ENCODE measurements around the gene DDI1.
A peak's percentile ranks its signal among the peaks of the same experiment; 100 is the strongest.

DNA sequence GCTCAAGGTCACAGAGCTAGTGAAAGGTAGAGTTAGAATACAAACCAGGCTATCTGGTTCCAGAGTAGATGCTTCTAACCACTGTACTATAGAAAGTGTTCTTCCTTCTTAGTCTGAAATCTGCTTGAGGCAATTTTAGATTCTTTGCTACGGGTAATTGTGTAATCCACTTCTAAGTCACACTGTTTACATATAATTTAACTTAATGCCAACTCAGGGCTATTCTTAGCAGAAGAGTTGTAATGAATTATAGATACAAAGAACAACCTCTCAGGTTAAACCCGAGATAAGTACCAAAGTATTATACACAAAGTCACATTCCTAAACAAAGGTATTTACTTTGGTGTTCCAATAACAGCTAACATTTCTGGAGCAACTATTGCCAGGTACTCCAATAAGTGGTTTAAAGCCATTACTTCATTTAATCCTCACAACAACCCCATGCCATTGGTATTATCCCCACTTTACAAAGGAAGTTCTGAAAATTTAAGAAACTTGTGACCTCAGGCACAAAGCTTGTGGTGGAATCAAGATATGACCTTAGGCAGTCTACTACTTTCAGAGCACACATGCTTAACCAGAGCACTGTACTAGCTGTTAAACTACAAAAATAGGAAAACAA, 31.1 kb upstream of the DDI1 start:
- TF ChIP-seq USF2 (IDR thresholded peaks at IDR 0.05; ENCODE audit: low read depth, low read length) (no peak), CTCF (conservative IDR thresholded peaks at IDR 0.05; ENCODE audit: low read depth, low read length) (no peak), BHLHE40 (IDR thresholded peaks at IDR 0.05; ENCODE audit: low read depth, low read length) (no peak), RFX5 (IDR thresholded peaks at IDR 0.05; ENCODE audit: low read depth, low read length) (no peak), RAD21 (IDR thresholded peaks at IDR 0.05; ENCODE audit: low read length) (no peak), POLR2A (IDR thresholded peaks at IDR 0.05; ENCODE audit: low read depth, low read length) (no peak), SMC3 (IDR thresholded peaks at IDR 0.05; ENCODE audit: low read depth, low read length) (no peak), CEBPB (IDR thresholded peaks at IDR 0.05; ENCODE audit: low read depth, low read length) (peak; percentile 91), MXI1 (IDR thresholded peaks at IDR 0.05; ENCODE audit: borderline replicate concordance, low read depth, low read length) (no peak), CHD1 (IDR thresholded peaks at IDR 0.05; ENCODE audit: low read depth, low read length) (no peak)

Data from IMR-90 (cell line).